GM21360 (cell line): ENCODE data around the gene GRIK3.

ENCODE experiments used
- ATAC-seq: cut with Tn5 transposase; IDR thresholded peaks from one replicate; pipeline ENCODE4 v1.9.1; 2021; ENCODE audit warnings: mild to moderate bottlenecking, moderate library complexity; ENCODE audit not compliant: unreplicated experiment

Gene GRIK3

GRCh38 chr1:37017720-37018119 lies 16.6 kb downstream of the GRIK3 start:
- ATAC-seq = no peak

GRCh38 chr1:37016121-37016520 lies 18.2 kb downstream of the GRIK3 start:
- no peak for ATAC-seq

GRCh38 chr1:37015713-37016112 lies 18.6 kb downstream of the GRIK3 start:
- no peak for ATAC-seq

- ATAC-seq = no peak
Measured at GRCh38 chr1:37012226-37012625, 22.1 kb downstream of the GRIK3 start.

- ATAC-seq = no peak
Measured at GRCh38 chr1:37010011-37010410, 24.3 kb downstream of the GRIK3 start.

GRCh38 chr1:37009521-37009920 lies 24.8 kb downstream of the GRIK3 start:
- no peak for ATAC-seq

GRCh38 chr1:37006132-37006868 lies 28.0 kb downstream of the GRIK3 start:
- ATAC-seq = no peak

- ATAC-seq = no peak
Measured at GRCh38 chr1:37002898-37003297, 31.4 kb downstream of the GRIK3 start.

- no peak for ATAC-seq
Measured at GRCh38 chr1:37001703-37002102, 32.6 kb downstream of the GRIK3 start.

GRCh38 chr1:36996106-36996505 lies 38.2 kb downstream of the GRIK3 start:
- ATAC-seq = no peak

- no peak for ATAC-seq
Measured at GRCh38 chr1:36994868-36995267, 39.4 kb downstream of the GRIK3 start.

GRCh38 chr1:36994294-36994693 lies 40.0 kb downstream of the GRIK3 start:
- no peak for ATAC-seq

- no peak for ATAC-seq
Measured at GRCh38 chr1:36992139-36992943, 42.0 kb downstream of the GRIK3 start.

- no peak for ATAC-seq
Measured at GRCh38 chr1:36991551-36991950, 42.8 kb downstream of the GRIK3 start.

GRCh38 chr1:36990928-36991327 lies 43.4 kb downstream of the GRIK3 start:
- no peak for ATAC-seq

- ATAC-seq = no peak
Measured at GRCh38 chr1:36989241-36989640, 45.1 kb downstream of the GRIK3 start.

- no peak for ATAC-seq
Measured at GRCh38 chr1:36988741-36989193, 45.5 kb downstream of the GRIK3 start.

GRCh38 chr1:36988321-36988720 lies 46.0 kb downstream of the GRIK3 start:
- ATAC-seq = no peak

GRCh38 chr1:36987276-36987675 lies 47.0 kb downstream of the GRIK3 start:
- no peak for ATAC-seq

- no peak for ATAC-seq
Measured at GRCh38 chr1:36986241-36986985, 47.9 kb downstream of the GRIK3 start.

GRCh38 chr1:36984675-36985074 lies 49.6 kb downstream of the GRIK3 start:
- ATAC-seq = no peak
